Peyer's patch (tissue), 4 donors: ENCODE measurements around the gene HHATL. TPM values are rescaled to one million over a fixed set of nuclear protein-coding genes. Genes with fewer than 3 reads are reported as not detected.

Source experiments
- DNase-seq, 3 donors: peaks; one replicate each; pipeline ENCODE4 v3.0.0-alpha.2; 2017 to 2019
- H3K27ac ChIP-seq, 4 donors: fragments of 200-600 bp; sonication (generic); one replicate each; pipeline ENCODE4 v1.5.1; 2016 to 2019
- H3K27me3 ChIP-seq, 2 donors: fragments of 200-600 bp; sonication (generic); one replicate each; pipeline ENCODE4 v1.5.1; 2019
- H3K36me3 ChIP-seq, 3 donors: fragments of 200-600 bp; sonication (generic); one replicate each; pipeline ENCODE4 v1.5.1; 2016 to 2019
- H3K4me1 ChIP-seq, 4 donors: fragments of 200-600 bp; sonication (generic); one replicate each; pipeline ENCODE4 v1.5.1; 2016 to 2019
- H3K4me3 ChIP-seq, 4 donors: fragments of 200-600 bp; sonication (generic); 1 replicate in 3 of 4; 2 replicates in 1 of 4; pipeline ENCODE4 v1.5.1; 2016 to 2019; ENCODE audit warnings: mild to moderate bottlenecking in 1 of 4
- H3K9me3 ChIP-seq, 4 donors: fragments of 200-600 bp; sonication (generic); one replicate each; pipeline ENCODE4 v1.5.1; 2016 to 2019; ENCODE audit warnings: mild to moderate bottlenecking in 1 of 4
- CTCF ChIP-seq, 6 experiments: fragments of 450-650 bp in 4 of 6; fragments of 200-600 bp in 2 of 6; sonication (generic) in 1 of 6; IDR thresholded peaks; one replicate each; pipeline ENCODE4 v1.5.1; 2017 to 2019; ENCODE audit warnings: antibody characterized with exemption in 6 of 6, mild to moderate bottlenecking in 3 of 6, moderate library complexity in 1 of 6
- POLR2A ChIP-seq, 2 donors: fragments of 450-650 bp; IDR thresholded peaks; one replicate each; pipeline ENCODE4 v1.5.1; 2017; ENCODE audit warnings: antibody characterized with exemption in 2 of 2, mild to moderate bottlenecking in 2 of 2, moderate library complexity in 2 of 2
- total RNA-seq, 4 donors: library from RNA; depleted of rRNA; stranded (reverse); fragments of >200 nt; gene quantifications; one replicate each; pipeline ENCODE4 v1.1.0, GENCODE V29; 2016

Gene HHATL
- total RNA-seq, 4 donors from 2014 or later: 3.4 TPM; not detected in 3

GRCh38 chr3:42732196-42732828 lies 29.7 kb upstream of the HHATL start:
- Histone ChIP-seq H3K9me3 (no peaks in the 10 kb centered on the region), H3K36me3 (no peaks in the 10 kb centered on the region), H3K4me1 (no peaks in the 10 kb centered on the region), H3K27me3 (no peaks in the 10 kb centered on the region), H3K27ac (no peak overlapping the region), H3K4me3 (no peak overlapping the region)
- TF ChIP-seq POLR2A (IDR thresholded peaks at IDR 0.05): no peak
- no peak for TF ChIP-seq CTCF (IDR thresholded peaks at IDR 0.05)
- peak in 1 of 3 donors; percentile 31 for DNase-seq

GRCh38 chr3:42731476-42732195 lies 29.0 kb upstream of the HHATL start:
- peak in 1 of 3 donors; percentile 10 for DNase-seq

GRCh38 chr3:42730706-42731420 lies 28.3 kb upstream of the HHATL start:
- Histone ChIP-seq H3K27me3 (no peaks in the 10 kb centered on the region), H3K4me1 (no peaks in the 10 kb centered on the region), H3K27ac (no peak overlapping the region), H3K9me3 (no peaks in the 10 kb centered on the region), H3K36me3 (no peaks in the 10 kb centered on the region), H3K4me3 (no peak overlapping the region)
- TF ChIP-seq CTCF (IDR thresholded peaks at IDR 0.05) (no peak), POLR2A (IDR thresholded peaks at IDR 0.05) (no peak)
- peak in 1 of 3 donors; percentile 27 for DNase-seq

More at GRCh38 chr3:42731476-42732195, 29.0 kb upstream of the HHATL start:
- no peak overlapping the region for H3K4me3 ChIP-seq
- H3K4me1 ChIP-seq: no peaks in the 10 kb centered on the region
- no peak overlapping the region for H3K27ac ChIP-seq
- no peaks in the 10 kb centered on the region for H3K36me3 ChIP-seq
- TF ChIP-seq POLR2A (IDR thresholded peaks at IDR 0.05): no peak
- TF ChIP-seq CTCF (IDR thresholded peaks at IDR 0.05): no peak
- H3K9me3 ChIP-seq: no peaks in the 10 kb centered on the region
- H3K27me3 ChIP-seq: no peaks in the 10 kb centered on the region

- peak in 1 of 3 donors; percentile 36 for DNase-seq
- no peak for TF ChIP-seq CTCF (IDR thresholded peaks at IDR 0.05)
- TF ChIP-seq POLR2A (IDR thresholded peaks at IDR 0.05): no peak
- H3K4me1 ChIP-seq: no peaks in the 10 kb centered on the region
- no peaks in the 10 kb centered on the region for H3K27me3 ChIP-seq
- no peak overlapping the region for H3K27ac ChIP-seq
- no peak overlapping the region for H3K4me3 ChIP-seq
- H3K36me3 ChIP-seq: no peaks in the 10 kb centered on the region
- H3K9me3 ChIP-seq: no peaks in the 10 kb centered on the region
These were observed 27.7 kb upstream of the HHATL start for GRCh38 chr3:42730294-42730693.

GRCh38 chr3:42729404-42730145 lies 27.0 kb upstream of the HHATL start:
- Histone ChIP-seq H3K4me1 (no peaks in the 10 kb centered on the region), H3K27ac (no peak overlapping the region), H3K4me3 (no peak overlapping the region), H3K36me3 (no peaks in the 10 kb centered on the region), H3K27me3 (no peaks in the 10 kb centered on the region), H3K9me3 (no peaks in the 10 kb centered on the region)
- TF ChIP-seq POLR2A (IDR thresholded peaks at IDR 0.05) (no peak), CTCF (IDR thresholded peaks at IDR 0.05) (no peak)
- DNase-seq: peak in 1 of 3 donors; percentile 36
